Neural progenitor cell (in vitro differentiated cells): Measurements from ENCODE around the gene C16orf87.

Experiments used
- CTCF ChIP-seq: fragments of 200-600 bp; sonication (generic); IDR thresholded peaks from 2 replicates; pipeline ENCODE4 v1.5.1; 2017; ENCODE audit warnings: antibody characterized with exemption, mild to moderate bottlenecking
- EZH2 ChIP-seq: fragments of 200-600 bp; sonication (generic); IDR thresholded peaks from 2 replicates; pipeline ENCODE4 v1.6.1; 2017; ENCODE audit warnings: antibody characterized with exemption, mild to moderate bottlenecking, moderate library complexity
- EZH2phosphoT487 ChIP-seq: fragments of 200-600 bp; sonication (generic); IDR thresholded peaks from 2 replicates; pipeline ENCODE4 v1.6.1; 2017; ENCODE audit warnings: antibody characterized with exemption

- TF ChIP-seq EZH2 (no peak), CTCF (no peak), EZH2phosphoT487 (no peak)
Measured at GRCh38 chr16:46848768-46849764, 18.1 kb upstream of the C16orf87 start.
